NCI-H82 treated with DMSO at 0.1 percent for 48 hours (cell line): ENCODE measurements around the gene PPARG.

Experiments used
- DNase-seq: peaks from one replicate; lab custom pipeline; 2025; ENCODE audit not compliant: unreplicated experiment; lab: John Stamatoyannopoulos, UW

PPARG gene

DNA sequence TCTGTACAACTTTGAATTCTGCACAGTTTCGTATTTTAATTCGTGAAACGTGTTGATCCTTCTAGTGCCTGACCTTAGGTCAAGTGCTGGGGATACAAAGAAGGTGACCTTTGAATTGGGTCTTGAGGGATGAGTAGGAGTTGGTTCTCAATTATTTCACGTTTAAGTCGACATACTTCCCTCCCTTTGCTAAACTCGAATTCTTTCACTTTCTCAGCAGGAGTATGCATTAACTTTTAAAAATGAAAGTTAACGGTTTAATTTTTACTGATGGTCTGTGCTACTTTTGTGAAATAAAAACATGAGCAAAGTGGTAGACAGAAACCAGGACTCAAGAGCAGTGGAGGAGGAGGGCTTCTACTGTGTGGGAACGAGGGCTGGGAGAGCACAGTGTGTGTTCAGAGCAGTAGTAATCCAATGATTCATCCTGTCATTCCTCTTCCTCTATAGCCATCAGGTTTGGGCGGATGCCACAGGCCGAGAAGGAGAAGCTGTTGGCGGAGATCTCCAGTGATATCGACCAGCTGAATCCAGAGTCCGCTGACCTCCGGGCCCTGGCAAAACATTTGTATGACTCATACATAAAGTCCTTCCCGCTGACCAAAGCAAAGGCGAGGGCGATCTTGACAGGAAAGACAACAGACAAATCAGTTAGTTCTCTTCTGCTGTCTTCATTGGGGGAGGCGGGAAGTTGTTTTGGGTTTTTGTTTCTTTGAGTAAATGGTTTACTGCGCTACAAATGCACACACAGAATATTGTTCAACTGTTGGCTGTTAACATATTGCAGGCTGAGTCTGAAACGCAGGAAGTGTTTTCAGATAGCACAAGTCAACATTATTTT is 116.8 kb downstream of the PPARG start:
- no peak for DNase-seq

DNA sequence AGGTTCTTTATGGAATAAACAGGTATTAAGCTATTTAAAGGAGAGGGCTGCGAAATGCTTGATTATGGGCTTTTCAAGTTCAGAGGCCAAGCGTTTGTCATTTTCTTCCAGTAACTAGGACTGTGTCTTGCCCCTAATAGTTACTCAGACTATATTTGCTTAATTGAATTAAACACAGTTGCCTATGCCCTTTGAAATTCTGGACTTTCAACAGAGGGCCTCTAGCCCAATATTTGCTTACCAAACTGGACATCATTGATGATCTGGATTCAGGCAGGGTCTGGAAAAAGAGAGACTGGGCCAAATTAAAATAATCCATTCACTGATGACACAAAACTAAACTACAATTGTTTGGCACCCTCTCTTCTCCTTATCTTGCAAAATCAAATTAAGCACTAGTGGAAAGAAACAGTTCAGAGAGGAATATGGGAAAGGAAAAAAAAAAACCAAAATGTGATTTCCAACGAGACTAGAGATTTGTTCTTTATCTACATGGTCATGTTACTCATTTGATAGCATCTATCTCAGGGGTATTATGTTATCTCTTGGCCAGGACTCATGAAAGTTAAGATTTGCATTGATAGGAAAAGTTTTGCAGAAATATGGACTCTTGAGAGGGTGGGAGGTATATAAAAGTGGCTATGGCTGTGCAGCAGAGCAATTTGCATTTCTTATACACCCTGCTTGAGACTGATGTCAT is 120.3 kb downstream of the PPARG start:
- DNase-seq, result no peak

DNA sequence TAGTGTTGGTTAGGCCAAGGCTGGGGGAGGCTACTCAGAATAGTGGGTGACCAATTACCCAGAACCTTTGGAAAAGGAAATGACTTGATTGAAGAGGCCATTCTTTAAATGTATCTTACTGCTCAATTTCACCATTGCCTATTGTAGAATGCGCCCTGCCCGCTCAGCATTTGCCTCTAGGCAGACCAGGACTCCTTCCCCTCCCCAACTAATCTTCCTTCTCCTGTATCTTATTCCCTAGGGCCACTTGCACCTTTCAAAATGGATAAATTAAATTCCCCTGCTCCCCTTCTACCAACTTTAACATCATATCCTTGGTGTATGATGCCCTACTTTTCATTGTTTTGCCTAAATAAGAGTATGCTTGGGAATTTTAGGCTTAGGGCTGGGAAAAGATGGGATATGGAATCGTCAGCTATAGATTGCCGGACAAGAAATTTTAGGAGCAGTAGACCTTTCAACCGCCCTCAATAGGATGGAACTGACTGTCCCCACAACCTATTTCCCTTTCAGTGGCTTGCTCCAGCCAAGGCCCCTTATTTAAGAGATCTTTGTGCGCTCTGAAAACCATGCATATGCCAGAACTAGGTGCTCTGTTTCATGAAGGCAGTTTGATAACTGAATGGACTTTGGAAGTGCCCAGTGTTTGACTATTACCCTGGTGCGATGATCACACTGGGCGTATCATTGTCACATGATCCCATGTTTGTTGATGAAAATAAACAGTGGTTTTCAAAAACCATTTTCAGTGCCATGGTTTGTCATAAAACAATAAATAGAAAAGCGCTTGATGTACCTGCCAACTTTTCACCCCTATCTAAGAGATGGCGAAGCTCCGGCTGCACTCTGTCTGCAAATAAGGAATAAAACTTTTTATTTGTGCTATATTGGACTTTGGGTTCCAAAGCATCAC is 121.1 kb downstream of the PPARG start:
- DNase-seq, result no peak

DNA sequence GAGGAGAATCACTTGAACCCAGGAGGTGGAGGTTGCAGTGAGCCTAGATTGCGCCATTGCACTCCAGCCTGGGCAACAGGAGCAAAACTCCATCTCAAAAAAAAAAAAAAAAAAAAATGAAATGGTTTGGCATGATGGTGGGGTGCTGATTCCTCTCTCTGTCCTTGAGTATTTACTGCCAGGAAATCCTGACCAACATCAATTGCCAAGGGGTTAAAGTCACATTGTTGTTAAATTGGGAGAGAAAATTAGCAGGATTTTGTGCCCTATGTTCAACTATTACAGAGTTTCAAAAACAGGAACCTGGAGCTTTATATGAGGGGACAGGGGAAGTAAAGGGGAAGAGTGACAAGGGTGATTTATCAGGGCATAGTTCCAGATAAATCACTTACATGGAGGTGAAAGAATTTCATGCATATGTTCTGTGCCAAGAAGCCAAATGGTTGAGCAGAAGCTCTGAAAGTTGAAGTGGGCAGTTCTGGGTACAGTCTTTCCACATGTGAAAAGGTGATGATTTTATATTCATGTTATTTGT is 124.9 kb downstream of the PPARG start:
- DNase-seq, result no peak

DNA sequence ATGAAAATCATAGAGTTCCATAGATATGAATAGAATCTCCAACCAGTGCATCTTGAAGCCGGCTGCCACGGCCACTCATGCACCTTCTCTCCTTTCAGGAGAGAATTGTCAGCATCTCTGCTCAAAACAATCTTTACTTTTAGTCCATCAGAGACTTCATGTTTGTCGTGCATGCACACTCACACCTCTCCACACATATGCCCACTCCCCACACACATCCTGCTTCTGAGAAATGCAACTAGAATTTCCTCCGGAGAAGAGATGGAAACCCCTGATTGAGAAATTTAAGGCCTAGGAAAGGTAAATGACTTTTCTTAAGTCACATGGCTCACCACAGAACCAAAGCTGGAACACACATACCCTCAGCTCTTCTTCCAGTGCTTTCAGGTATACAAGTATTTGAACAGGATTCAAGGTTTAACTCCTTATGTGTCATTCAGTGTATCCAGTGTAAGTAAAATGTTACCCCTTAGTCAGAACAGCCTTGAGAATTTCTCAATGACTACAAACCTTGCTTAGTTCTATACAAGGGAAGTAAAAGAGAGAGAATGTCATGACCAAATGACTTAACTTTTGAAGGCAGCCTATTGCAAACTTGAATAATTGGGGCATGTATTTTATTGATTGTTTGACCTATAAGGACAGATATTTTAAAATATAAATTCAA is 126.3 kb downstream of the PPARG start:
- DNase-seq, result no peak

DNA sequence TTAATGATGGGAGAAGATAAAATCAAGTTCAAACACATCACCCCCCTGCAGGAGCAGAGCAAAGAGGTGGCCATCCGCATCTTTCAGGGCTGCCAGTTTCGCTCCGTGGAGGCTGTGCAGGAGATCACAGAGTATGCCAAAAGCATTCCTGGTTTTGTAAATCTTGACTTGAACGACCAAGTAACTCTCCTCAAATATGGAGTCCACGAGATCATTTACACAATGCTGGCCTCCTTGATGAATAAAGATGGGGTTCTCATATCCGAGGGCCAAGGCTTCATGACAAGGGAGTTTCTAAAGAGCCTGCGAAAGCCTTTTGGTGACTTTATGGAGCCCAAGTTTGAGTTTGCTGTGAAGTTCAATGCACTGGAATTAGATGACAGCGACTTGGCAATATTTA is 127.9 kb downstream of the PPARG start:
- DNase-seq, result no peak

DNA sequence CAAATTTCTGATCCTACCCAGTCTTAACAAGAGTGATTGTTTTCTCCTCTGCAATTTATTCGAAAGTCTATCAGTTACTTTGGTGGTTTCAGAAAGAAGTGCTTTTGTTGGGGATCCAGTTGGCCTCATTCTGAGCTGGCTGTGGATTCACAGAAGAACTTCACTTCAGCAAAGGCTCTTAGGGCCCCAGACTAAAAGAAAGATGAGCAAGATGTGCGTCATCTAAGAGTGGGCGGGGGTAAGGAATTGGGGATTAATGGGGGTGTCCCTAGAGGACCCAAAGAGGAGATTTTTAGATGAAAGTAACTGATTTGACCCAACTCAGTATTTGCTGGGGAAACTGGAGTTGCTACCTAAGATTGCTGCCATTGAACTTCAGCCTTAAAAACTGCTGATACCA is 131.5 kb downstream of the PPARG start:
- DNase-seq, result no peak

DNA sequence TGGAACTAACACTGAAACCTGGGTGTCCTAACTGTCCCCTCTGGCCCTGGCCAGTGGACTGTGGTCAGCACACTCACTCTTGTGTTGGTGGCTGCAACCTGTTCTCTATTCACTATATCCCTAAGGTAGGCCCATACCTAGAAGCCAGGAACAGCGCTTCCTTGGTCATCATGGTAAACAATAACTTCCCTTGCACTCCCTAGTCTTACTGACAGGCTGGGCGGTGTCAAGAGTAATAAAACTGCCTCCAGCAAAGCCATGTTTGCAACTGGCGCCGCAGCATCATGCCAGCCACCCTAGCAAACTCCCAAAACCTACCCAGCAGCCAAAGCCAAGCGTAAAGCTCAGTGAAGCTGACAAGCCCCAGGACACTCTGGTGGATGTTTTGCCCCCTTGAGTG is 132.3 kb downstream of the PPARG start:
- no peak for DNase-seq

DNA sequence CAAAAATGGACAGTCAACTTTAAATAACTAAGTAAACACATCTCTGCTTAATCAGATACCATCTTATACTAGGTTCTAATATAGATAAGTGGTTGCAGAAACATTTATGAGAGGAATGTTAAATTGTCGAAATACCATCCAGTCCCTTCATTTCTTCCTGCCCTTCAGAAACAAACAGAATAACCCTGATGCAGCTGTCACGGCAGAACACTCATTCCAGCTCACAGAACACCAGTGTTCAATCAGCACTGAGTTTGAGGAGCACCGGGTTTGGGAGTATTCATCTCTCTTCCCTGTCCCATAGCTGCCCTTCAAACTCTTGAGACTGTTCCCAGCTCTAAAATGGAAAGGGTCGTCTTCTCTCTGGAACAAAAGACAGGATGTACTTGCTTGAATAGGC is 134.3 kb downstream of the PPARG start:
- DNase-seq, result no peak

DNA sequence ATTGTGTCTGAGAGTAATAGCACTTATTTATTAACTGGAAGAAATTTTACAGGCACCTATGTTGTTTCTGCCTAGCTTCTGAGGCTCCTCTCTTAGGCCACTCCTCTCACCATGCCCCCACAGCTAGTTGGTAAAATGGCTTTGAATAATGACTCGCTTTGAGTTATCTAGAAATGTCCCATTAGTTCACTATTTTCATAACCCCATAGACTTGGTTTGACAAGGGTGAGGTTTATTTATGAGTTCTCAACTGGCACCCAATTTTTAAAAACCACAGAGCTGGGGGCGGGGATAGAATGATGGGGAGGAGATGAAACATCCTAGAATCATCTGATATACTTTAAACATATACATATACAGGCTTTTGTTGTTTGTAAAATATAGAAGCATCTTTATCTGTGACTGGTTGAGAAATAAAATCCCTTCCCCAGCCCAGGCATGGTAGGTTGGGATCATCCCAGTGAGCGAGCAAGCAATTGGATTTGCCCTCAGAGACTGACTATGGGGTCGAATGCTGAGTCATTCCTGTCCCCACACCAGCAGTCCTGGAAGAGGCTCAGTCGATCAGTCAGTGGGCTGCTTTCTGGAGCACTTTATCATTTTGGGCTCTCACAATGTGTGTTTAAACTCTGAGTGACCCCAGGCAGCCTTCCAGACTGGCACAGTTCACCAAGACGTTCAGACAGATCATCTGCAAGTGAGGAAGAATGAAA is 135.2 kb downstream of the PPARG start:
- DNase-seq, result peak; percentile 0

DNA sequence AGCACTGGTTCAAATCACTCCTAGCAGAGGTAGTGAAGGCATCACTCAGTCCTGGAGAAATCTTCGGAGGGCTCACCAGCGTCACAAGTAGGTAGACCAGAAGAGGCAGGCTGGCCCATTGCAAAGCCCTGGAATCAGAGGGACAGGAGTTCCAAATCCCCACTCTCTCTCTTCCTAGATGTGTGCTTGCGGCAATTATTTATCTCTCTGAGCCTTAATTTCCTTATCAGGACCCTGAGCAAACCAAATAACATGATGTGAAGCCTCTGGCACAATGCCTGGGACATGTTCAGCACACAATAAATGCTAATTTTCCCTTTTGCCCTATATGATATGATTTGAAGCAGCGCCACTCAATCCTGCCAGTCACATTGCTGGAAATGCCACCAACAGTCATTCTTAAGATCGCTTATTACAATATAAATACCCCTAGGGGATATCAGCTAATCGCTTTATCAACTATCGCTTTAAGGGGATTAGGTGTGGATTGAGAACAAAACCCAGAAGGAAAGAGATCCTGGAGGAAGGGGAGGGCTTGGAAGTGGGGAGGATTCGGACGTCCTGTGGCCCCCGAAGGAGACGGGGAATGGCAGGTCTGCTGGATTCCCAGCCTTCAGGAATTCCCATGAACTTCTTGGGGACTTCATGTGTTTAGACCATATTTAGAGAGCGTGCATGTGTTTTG is 135.9 kb downstream of the PPARG start:
- peak; percentile 57 for DNase-seq

DNA sequence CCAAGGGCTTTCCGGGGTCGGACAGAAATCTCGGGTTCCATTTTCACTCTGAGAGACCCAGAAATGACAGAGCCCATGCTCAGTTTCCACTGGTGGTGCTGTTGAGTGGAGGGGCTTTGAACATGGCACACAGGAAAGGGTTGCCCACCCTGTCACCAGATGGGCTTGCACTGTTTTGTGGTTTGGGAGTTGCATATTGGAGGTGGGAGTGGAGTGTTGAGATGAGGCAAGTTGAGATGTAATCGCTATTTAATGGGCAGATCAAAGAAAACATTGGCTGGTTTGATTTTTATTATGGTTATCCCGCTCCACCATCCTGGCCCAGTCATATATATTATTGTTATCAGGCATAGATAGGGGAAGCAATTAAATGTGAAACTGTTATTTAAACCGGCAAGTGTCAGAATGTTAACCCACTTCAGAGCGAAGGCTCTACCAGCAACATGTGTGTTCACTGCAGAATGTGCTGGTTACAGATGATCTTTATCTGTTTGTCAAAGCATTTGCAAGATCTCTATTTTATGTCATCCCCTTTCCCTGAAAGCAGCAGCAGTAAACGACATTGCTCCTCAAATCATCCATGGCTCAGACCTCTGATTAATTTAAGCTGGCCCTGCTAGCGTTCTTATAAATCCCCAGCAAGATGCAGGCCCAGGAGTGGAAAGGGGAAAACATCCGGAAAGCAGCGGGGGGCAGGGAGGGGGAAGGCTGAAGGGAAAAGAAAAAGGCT is 137.1 kb downstream of the PPARG start:
- no peak for DNase-seq

DNA sequence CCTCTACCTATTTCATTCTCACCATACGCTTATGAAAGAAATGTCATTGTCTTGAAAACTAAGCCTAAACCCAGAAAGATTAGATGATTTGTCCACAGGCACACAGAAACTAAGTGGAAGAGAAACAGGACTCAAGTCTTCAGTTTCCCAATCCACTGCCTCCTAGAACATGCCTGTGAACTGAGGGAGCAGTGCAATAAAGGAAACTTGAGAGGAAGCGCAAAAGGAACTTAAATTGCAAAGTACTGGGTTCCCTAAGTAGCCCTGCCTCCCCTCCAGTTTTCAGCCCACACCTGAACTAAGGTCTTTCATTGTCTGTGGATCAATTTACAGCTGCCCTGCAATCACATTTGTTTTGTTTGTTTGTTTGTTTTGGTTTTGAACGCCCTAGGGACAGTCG is 138.7 kb downstream of the PPARG start:
- DNase-seq, result no peak

DNA sequence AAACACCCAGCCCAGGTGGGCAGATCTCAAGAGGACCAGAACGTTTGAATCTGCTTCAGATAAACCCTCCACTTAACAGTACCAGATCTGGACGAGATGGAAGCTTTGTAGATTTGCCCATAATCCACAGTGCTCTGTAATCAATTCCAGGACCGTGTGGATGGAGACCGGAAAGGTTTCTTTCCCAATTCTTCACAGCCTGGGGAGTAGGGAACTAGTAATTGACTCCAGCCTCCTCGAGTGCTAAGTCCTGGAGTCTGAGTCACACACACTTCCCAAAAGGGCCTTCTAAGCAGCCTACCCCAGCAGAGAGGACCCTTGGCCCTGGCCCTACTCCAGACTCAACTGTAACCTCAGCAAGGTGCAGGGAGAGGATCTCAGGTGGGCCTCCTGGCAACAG is 139.3 kb downstream of the PPARG start:
- no peak for DNase-seq

DNA sequence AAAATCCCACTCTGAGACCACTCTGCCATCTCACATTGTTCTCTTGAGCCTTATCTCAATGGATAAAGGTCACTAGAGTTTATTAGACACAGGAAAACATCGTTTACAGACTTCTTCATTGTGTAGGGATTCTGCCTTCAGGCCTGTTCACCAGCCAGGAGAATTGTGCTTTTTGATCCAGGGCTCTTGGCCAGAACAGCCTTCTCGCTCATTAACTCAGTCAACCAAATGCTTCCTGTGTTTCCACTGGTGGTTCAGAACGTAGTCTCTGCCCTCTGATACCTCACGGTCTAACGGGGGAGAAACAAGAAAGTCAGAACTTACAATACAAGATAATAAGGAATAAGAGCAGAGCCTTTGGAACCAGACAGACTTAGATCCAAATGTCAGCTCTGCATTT is 141.2 kb downstream of the PPARG start:
- no peak for DNase-seq

DNA sequence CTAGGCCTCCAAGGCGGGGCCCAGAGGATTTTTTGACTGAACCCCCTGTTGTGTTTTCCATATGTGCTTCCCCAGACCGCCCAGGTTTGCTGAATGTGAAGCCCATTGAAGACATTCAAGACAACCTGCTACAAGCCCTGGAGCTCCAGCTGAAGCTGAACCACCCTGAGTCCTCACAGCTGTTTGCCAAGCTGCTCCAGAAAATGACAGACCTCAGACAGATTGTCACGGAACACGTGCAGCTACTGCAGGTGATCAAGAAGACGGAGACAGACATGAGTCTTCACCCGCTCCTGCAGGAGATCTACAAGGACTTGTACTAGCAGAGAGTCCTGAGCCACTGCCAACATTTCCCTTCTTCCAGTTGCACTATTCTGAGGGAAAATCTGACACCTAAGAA is 145.0 kb downstream of the PPARG start:
- DNase-seq, result no peak

DNA sequence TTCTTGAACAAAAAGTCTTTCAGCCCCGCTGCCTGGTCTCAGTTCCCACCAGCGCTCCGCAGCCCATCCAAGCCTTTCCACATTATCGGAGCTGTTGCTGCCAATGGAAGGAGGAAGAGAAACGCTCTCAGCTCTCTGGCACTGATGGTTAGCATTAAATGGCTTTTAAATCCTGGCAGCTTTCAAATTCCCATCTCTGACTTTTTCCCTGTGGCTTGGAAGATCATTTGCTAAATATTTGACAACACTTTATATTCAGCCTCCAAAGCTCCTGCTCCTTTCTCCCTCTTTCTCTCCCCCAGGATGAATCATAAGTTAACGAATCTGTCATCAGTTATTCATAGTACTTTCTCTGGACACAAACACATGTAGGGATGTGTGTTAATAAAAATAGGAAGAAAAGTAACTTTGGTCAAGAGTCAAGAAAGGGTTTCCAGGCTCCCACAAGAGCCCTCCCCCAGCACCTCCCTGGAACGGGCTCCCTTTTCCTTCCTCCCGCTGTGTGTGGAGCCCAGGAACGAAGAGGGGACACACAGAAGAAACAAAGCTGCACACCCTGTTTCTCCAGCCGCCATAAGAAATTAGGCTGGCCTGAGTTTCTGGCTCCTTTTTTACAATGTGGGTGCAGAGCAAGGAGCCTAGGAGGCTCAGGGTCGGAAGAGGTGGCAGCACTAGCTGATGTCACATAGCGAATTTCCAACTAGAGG is 147.8 kb downstream of the PPARG start:
- DNase-seq, result no peak

DNA sequence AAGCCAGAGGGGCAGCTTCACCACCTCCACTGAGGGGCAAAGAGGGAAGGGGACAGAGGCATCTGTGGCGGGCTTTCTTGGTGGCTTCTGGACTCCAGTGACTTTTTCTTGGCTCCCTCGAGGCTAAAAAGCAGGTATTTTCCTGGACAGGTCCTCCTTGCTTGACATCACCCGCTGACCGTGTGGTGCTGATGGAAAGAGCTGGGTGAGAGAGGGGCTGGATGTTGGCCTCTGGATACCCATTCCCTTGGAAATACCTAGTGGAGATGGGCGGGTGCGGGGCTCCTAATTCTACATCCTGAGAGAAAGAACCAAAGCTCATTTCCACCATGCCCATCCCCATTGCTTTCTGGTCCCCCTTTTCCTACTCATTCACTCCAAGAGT is 148.3 kb downstream of the PPARG start:
- DNase-seq, result no peak
